Heart left ventricle (tissue), 16 donors: ENCODE results near the gene DNM1. TPM values are rescaled to one million over a fixed set of nuclear protein-coding genes. Genes with fewer than 3 reads are reported as not detected.

ENCODE experiments used
- ATAC-seq, 4 donors: fragments of 200-7000 bp; cut with Tn5 transposase; one replicate each; pipeline ENCODE4 v1.9.1; 2020 to 2022; ENCODE audit warnings: moderate library complexity in 4 of 4, mild to moderate bottlenecking in 3 of 4, moderate number of reproducible peaks in 1 of 4
- DNase-seq, 5 donors: peaks; one replicate each; pipeline ENCODE4 v3.0.0-alpha.2; 2020
- H3K27ac ChIP-seq, 12 donors: fragments of 200-600 bp; sonication (generic) in 4 of 12; one replicate each; pipeline versions ENCODE4 v1.5.0 to v1.8.0; 2016 to 2022; ENCODE audit warnings: mild to moderate bottlenecking in 2 of 12
- H3K27me3 ChIP-seq, 9 donors: fragments of 200-600 bp; sonication (generic) in 2 of 9; one replicate each; pipeline versions ENCODE4 v1.5.1 to v1.8.0; 2016 to 2022; ENCODE audit warnings: mild to moderate bottlenecking in 3 of 9
- H3K36me3 ChIP-seq, 9 donors: fragments of 200-600 bp; sonication (generic) in 2 of 9; one replicate each; pipeline versions ENCODE4 v1.5.0 to v1.8.0; 2018 to 2022; ENCODE audit warnings: mild to moderate bottlenecking in 2 of 9
- H3K4me1 ChIP-seq, 12 donors: fragments of 200-600 bp; sonication (generic) in 4 of 12; one replicate each; pipeline versions ENCODE4 v1.5.0 to v1.8.0; 2016 to 2022; ENCODE audit warnings: mild to moderate bottlenecking in 3 of 12
- H3K4me3 ChIP-seq, 12 donors: fragments of 200-600 bp; sonication (generic) in 4 of 12; one replicate each; pipeline versions ENCODE4 v1.5.0 to v1.8.0; 2017 to 2022; ENCODE audit warnings: mild to moderate bottlenecking in 9 of 12, moderate library complexity in 4 of 12
- H3K9me3 ChIP-seq, 12 donors: fragments of 200-600 bp; sonication (generic) in 4 of 12; one replicate each; pipeline versions ENCODE4 v1.5.0 to v1.8.0; 2016 to 2022; ENCODE audit warnings: mild to moderate bottlenecking in 1 of 12
- POLR2A ChIP-seq, 2 donors: fragments of 450-650 bp; IDR thresholded peaks; one replicate each; pipeline ENCODE4 v1.6.1; 2017; ENCODE audit warnings: antibody characterized with exemption in 2 of 2, mild to moderate bottlenecking in 2 of 2, moderate library complexity in 2 of 2
- WGBS, 4 donors: extraction: QIAGEN DNeasy Blood & Tissue Kit in 2 of 4; methylation state at CpG; one replicate each; pipeline versions ENCODE4 v1.1.5 to v1.1.7; 2013 to 2018; 5-methylcytosine and 5-hydroxymethylcytosine counted together
- intact Hi-C, 10 donors: fragments of 100-400 bp; cut with DNase I; formaldehyde crosslinking; loops; one replicate each; pipeline versions ENCODE4 v1.11.1 to v1.14.2; 2022
- long read RNA-seq, 3 donors: library from polyadenylated mRNA; unstranded; transcript quantifications; one replicate each; pipeline ENCODE4 v2.0.0, GENCODE V29; 2020 to 2021
- polyA plus RNA-seq, 2 donors: library from polyadenylated mRNA; stranded (reverse); fragments of 200-250 nt; gene quantifications; one replicate each; pipeline ENCODE4 v1.2.3, GENCODE V29; 2013
- total RNA-seq, 9 donors: library from RNA; depleted of rRNA in 2 of 9; stranded (reverse); fragments of >200 nt in 2 of 9; fragmentation: NEBNext Ultra II Directional in 3 of 9; extraction: Animal tissue kit (Norgen Biotek cat#: 25700) in 3 of 9; gene quantifications; one replicate each; pipeline versions ENCODE4 v1.1.0 to v1.2.4, GENCODE V29; 2016 to 2023
- TF ChIP-seq, protein P1 (sequence below), 12 donors: fragments of 200-600 bp; sonication (generic) in 4 of 12; IDR thresholded peaks; one replicate each; pipeline versions ENCODE4 v1.5.0 to v1.8.0; 2018 to 2022; ENCODE audit warnings: antibody characterized with exemption in 12 of 12, mild to moderate bottlenecking in 5 of 12
- donor health status: ischemic (EF 13 %, LVEDD 7.1; RV severe dilation, severe dysfunction).
- donor health status: healthy with polysubstance abuse.
- donor health status: DM: no; HTN: yes; CAD: no.
- donor health status: DM: no; HTN: no; CAD: no.
- donor health status: ischemic (EF 25% LVEDD 6.9; RV normal size, moderate dysfunction).
- donor health status: ischemic (EF 25% LVEDD 5.7; RV mildly dilated, moderate dysfunction).
- donor health status: healthy.
- donor health status: DM: yes; HTN: yes; CAD: no.
- donor health status: ischemic (EF 35%, LVEDD 5.7; RV mildly dilated, moderate dysfunction).
- donor health status: nonischemic (EF 11% LVEDD 7.7; RV severe dilation, severe dysfunction).
- donor health status: DM: yes; HTN: yes; CAD: no.
- donor health status: PGD.
- donor health status: ischemic (EF 29% LVEDD 5.4; RV normal size, mild dysfunction).
- donor health status: nonischemic (EF 23%, LVEDD 6.1; RV moderate dilation, normal function).

The DNM1 gene
- total RNA-seq (10 to 100 TPM in 1 of 9 donors, 1 to 10 TPM in 8; 1.6 to 17.2 (median 3.6) TPM), polyA plus RNA-seq (1 to 10 TPM; 2.2 to 7.7 TPM)
- long read RNA-seq, donor 1, partial matches to known transcripts, result 0 of 3 reads
- long read RNA-seq, donor 1, other reads (novel, unspliced or antisense), result 3 of 3 reads
- long read RNA-seq, donor 2, result 0 reads
- long read RNA-seq, donor 3, partial matches to known transcripts, result 1 of 2 reads
- long read RNA-seq, donor 3, other reads (novel, unspliced or antisense), result 1 of 2 reads

DNA sequence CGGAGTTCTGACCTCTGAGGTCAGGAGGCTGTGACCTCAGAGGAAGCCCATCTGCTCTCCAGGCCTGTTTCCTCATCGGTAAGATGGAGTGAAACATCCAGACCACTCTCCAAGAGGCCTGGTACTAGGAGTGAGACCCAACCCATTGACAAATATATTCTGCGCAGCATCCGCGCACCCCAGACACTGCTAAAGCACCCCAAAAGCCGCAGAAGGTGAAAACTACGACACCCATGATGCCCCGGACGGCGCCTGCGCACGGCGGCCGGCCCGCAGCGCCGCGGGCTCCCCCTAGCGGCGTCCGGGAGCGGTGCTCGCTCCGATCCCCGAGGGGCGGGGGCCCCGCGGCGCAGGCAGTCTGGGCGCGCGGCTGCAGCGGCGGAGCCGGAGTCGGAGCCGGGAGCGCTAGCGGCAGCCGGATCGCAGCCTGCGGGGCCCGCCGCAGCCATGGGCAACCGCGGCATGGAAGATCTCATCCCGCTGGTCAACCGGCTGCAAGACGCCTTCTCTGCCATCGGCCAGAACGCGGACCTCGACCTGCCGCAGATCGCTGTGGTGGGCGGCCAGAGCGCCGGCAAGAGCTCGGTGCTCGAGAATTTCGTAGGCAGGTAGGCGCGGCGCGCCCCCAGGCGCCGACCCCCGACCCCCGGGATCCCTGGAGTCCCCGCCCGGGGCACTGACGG, at the start of gene DNM1:
DNM1 (plus strand) TSS at position 356 of the 683 bp plus-strand sequence; CDS start at position 448, 92 bp downstream.
- H3K36me3 ChIP-seq, result no peaks in the 10 kb centered on the region
- H3K9me3 ChIP-seq, result no peaks in the 10 kb centered on the region
- DNase-seq (peak in 4 of 5 donors; percentile 60 to 83 (median 72)), ATAC-seq (peak; percentile 26 to 91 (median 80))
- peak within 1 kb of the TSS in 7 of 12 donors; percentile 28 to 62 (median 53) for H3K27ac ChIP-seq
- peak in 1 of 2 donors; percentile 38 for TF ChIP-seq POLR2A (IDR thresholded peaks at IDR 0.05)
- TF ChIP-seq, protein P1, sequence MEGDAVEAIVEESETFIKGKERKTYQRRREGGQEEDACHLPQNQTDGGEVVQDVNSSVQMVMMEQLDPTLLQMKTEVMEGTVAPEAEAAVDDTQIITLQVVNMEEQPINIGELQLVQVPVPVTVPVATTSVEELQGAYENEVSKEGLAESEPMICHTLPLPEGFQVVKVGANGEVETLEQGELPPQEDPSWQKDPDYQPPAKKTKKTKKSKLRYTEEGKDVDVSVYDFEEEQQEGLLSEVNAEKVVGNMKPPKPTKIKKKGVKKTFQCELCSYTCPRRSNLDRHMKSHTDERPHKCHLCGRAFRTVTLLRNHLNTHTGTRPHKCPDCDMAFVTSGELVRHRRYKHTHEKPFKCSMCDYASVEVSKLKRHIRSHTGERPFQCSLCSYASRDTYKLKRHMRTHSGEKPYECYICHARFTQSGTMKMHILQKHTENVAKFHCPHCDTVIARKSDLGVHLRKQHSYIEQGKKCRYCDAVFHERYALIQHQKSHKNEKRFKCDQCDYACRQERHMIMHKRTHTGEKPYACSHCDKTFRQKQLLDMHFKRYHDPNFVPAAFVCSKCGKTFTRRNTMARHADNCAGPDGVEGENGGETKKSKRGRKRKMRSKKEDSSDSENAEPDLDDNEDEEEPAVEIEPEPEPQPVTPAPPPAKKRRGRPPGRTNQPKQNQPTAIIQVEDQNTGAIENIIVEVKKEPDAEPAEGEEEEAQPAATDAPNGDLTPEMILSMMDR (IDR thresholded peaks at IDR 0.05), result peak; percentile 52 to 100 (median 92)
- intact Hi-C loops, result loop anchor here in 2 of 10 donors (10.0 kb wide), 2 partner anchors 52 to 142 kb away; partner anchors contain the start of gene SLC27A4 (in 1 of the 2)
- H3K4me3 ChIP-seq, result peak within 1 kb of the TSS; percentile 50 to 84 (median 69)
- peaks cover 0 to 14% (median 6%) of the 10 kb centered on the region in 9 donors for H3K27me3 ChIP-seq
- peaks cover 0 to 19% (median 8%) of the 10 kb centered on the region in 12 donors for H3K4me1 ChIP-seq
- 0 to 4% (median 1%) methylated on average over 6 to 72 of the region's 72 CpGs for WGBS, 4 donors

DNA sequence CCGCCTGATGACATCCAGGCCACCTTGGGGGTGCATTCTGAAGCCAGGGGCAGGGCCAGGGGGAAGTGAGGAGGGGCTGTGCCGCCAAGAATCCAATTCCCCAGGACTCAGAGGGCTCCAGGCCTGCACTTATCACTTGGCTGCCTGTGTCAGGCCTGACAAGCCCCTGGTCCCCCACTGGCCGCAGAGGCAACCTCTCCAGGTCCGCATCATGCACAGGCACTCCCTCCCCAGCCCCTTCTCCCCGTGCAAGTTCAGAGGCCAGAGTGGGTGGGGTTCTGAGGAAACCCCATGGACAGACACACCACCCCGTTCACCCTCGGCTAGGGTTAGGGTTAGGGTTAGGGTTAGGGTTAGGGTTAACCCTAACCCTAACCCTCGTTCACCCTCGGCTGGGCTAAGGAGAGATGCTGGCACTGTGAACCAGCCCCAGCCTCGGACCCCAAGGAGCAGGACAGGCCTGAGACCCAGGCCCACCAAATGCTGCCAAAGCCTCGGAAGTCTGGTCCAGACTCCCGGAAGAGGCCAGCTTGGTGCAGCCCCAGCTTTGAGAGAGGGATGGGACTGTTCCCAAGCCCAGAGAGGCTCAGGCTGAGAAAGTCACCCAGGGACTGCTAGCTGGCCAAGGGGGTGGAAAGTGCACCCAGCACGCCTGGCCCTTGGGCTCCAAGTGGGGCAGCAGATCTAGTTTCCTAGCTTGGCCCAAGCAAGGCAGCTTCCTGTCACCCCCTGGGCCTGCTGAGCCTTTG, 49.1 kb upstream of the DNM1 start:
- H3K27ac ChIP-seq, result no peak overlapping the region
- WGBS, 4 donors, result 85 to 100% (median 88%) methylated on average over 4 to 13 of the region's 13 CpGs
- no peak overlapping the region for H3K4me3 ChIP-seq
- intact Hi-C loops, result no loop called here
- H3K27me3 ChIP-seq, result no peaks in the 10 kb centered on the region
- peaks cover 0 to 17% (median 2%) of the 10 kb centered on the region in 12 donors for H3K4me1 ChIP-seq
- H3K9me3 ChIP-seq, result no peaks in the 10 kb centered on the region
- DNase-seq (peak in 2 of 5 donors; percentile 19 to 49), ATAC-seq (no peak)
- no peaks in the 10 kb centered on the region for H3K36me3 ChIP-seq
- TF ChIP-seq, protein P1 (IDR thresholded peaks at IDR 0.05), result no peak
- TF ChIP-seq POLR2A (IDR thresholded peaks at IDR 0.05), result no peak

- peak in 2 of 5 donors; percentile 4 to 16 for DNase-seq
- intact Hi-C loops, result no loop called here
- ATAC-seq, result no peak
- Histone ChIP-seq H3K36me3 (no peaks in the 10 kb centered on the region), H3K27me3 (no peaks in the 10 kb centered on the region), H3K4me3 (no peak overlapping the region), H3K27ac (no peak overlapping the region), H3K4me1 (peaks cover 0 to 12% (median 7%) of the 10 kb centered on the region in 12 donors), H3K9me3 (no peaks in the 10 kb centered on the region)
- TF ChIP-seq, protein P1 (IDR thresholded peaks at IDR 0.05), result no peak
- no peak for TF ChIP-seq POLR2A (IDR thresholded peaks at IDR 0.05)
- 82 to 92% (median 89%) methylated on average over 7 of the region's 7 CpGs for WGBS, 4 donors
Measured at GRCh38 chr9:128155736-128156500, 47.3 kb upstream of the DNM1 start.
